CD4-positive, alpha-beta T cell (primary cell): ENCODE measurements around the gene DCUN1D3. TPM values are rescaled to one million over a fixed set of nuclear protein-coding genes. Genes with fewer than 3 reads are reported as not detected.

Source experiments
- ATAC-seq: fragments of 200-7000 bp; cut with Tn5 transposase; one replicate; pipeline ENCODE4 v1.10.0; 2022; ENCODE audit warnings: mild to moderate bottlenecking; ENCODE audit not compliant: poor library complexity
- CTCF ChIA-PET: fragments of 350-600 bp; sonication (Branson Sonifier 250); formaldehyde crosslinking; loops from one replicate; lab custom pipeline; 2021; ENCODE audit warnings: antibody characterized with exemption, inconsistent platforms; lab: Charles Lee
- POLR2A ChIA-PET: fragments of 350-600 bp; sonication (Branson Sonifier 250); formaldehyde crosslinking; loops from one replicate; lab custom pipeline; 2021; ENCODE audit warnings: antibody characterized with exemption, inconsistent platforms; lab: Charles Lee
- DNase-seq, 14 experiments: peaks; one replicate each; pipeline ENCODE4 v3.0.0-alpha.2; 2013 to 2020; ENCODE audit warnings: mixed read lengths in 2 of 14
- H3K27ac ChIP-seq, 2 donors: one replicate each; pipeline versions ENCODE4 v1.5.1 to v1.7.0; 2013; ENCODE audit warnings: low read length in 2 of 2, low read depth in 1 of 2, mild to moderate bottlenecking in 1 of 2
- H3K27me3 ChIP-seq, 2 experiments: 1 replicate in 1 of 2; 2 replicates in 1 of 2; pipeline versions ENCODE4 v1.6.1 to v1.7.0; 2013; ENCODE audit warnings: low read length in 2 of 2, control low read depth in 1 of 2, mild to moderate bottlenecking in 1 of 2, moderate library complexity in 1 of 2; ENCODE audit not compliant: insufficient read depth in 2 of 2, control insufficient read depth in 1 of 2
- H3K36me3 ChIP-seq: one replicate; pipeline ENCODE4 v1.6.1; 2013; ENCODE audit warnings: low read length, control low read depth; ENCODE audit not compliant: insufficient read depth
- H3K4me1 ChIP-seq: one replicate; pipeline ENCODE4 v1.6.1; 2013; ENCODE audit warnings: low read length, control low read depth; ENCODE audit not compliant: insufficient read depth
- H3K4me3 ChIP-seq: one replicate; pipeline ENCODE4 v1.5.1; 2013; ENCODE audit warnings: mild to moderate bottlenecking, low read length, moderate library complexity
- H3K9me3 ChIP-seq, 2 experiments: 1 replicate in 1 of 2; 2 replicates in 1 of 2; pipeline versions ENCODE4 v1.6.1 to v1.7.0; 2013; ENCODE audit warnings: low read length in 2 of 2, mild to moderate bottlenecking in 2 of 2, control low read depth in 1 of 2, moderate library complexity in 1 of 2; ENCODE audit not compliant: control insufficient read depth in 1 of 2, insufficient read depth in 1 of 2
- H3K27ac Mint-ChIP-seq: one replicate; pipeline ENCODE4 v1.8.0; 2020; ENCODE audit warnings: mixed read lengths
- H3K27me3 Mint-ChIP-seq: one replicate; pipeline ENCODE4 v1.8.0; 2021; ENCODE audit warnings: mixed read lengths
- H3K36me3 Mint-ChIP-seq: one replicate; pipeline ENCODE4 v1.8.0; 2021; ENCODE audit warnings: low read depth, mixed read lengths
- H3K4me1 Mint-ChIP-seq: one replicate; pipeline ENCODE4 v1.8.0; 2021; ENCODE audit warnings: low read depth, mixed read lengths
- H3K4me3 Mint-ChIP-seq: one replicate; pipeline ENCODE4 v1.8.0; 2020; ENCODE audit warnings: mild to moderate bottlenecking, mixed read lengths
- H3K9me3 Mint-ChIP-seq: one replicate; pipeline ENCODE4 v1.8.0; 2020; ENCODE audit warnings: mixed read lengths
- intact Hi-C, 2 experiments: fragments of 100-400 bp; cut with DNase I in 1 of 2; cut with micrococcal nuclease in 1 of 2; formaldehyde crosslinking; loops; one replicate each; pipeline versions ENCODE4 v1.15.1 to v1.9.0; 2023 to 2025; cut with DNase I, micrococcal nuclease
- total RNA-seq, 174 experiments: library from RNA in 2 of 174; stranded (reverse) in 2 of 174; gene quantifications; one replicate each; pipeline ENCODE4 v1.2.3 and lab custom pipeline; 2021 to 2026
- TF ChIP-seq, protein P1 (sequence below): fragments of 200-600 bp; IDR thresholded peaks from one replicate; pipeline ENCODE4 v1.8.0; 2022; ENCODE audit warnings: antibody characterized with exemption, mild to moderate bottlenecking

The DCUN1D3 gene
- total RNA-seq, 2 experiments from 2014 or later = 1.9 TPM

DNA sequence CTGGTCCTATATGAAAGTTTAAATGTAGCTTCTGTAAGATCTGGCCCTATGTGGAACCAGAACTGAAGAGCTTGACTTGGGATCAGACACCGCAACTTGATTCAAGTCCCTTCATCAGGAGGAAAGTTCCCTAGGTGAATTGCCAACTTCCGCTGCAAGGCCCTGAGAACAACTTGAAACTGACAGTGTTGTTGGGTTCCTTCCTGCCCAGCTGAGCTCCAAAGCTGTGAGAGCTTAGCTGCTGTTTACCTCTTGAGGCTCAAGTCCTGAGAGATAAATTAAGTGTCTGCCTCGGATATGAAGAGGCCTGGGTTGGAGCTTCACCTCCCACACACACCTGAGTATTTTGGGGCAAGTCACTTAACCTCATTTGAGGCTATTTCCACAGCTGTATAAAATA is 49.2 kb downstream of the DCUN1D3 start:
- Histone ChIP-seq H3K4me3 (no peak overlapping the region), H3K4me1 (peaks cover 3% of the 10 kb centered on the region), H3K36me3 (no peaks in the 10 kb centered on the region), H3K27ac (no peak overlapping the region), H3K9me3 (no peaks in the 10 kb centered on the region), H3K27me3 (no peaks in the 10 kb centered on the region)
- no peaks in the 10 kb centered on the region for H3K9me3 Mint-ChIP-seq
- intact Hi-C loops = loop anchor here (1.0 to 10.0 kb wide), 8 partner anchors 24 to 704 kb away; no protein-coding TSS in a partner anchor
- peaks cover 6% of the 10 kb centered on the region for H3K4me1 Mint-ChIP-seq
- ATAC-seq (no peak), DNase-seq (no peak)
- H3K4me3 Mint-ChIP-seq = no peak overlapping the region
- ChIA-PET POLR2A (interaction anchor here (0.7 to 1.2 kb wide), 2 partner anchors 20 to 23 kb away, joined by 4 read pairs; no protein-coding TSS in a partner anchor), CTCF (interaction anchor here (1.4 to 3.0 kb wide), 2 partner anchors 23 to 44 kb away, joined by 3 to 12 read pairs; partner anchors contain the start of genes ERI2 and REXO5)
- TF ChIP-seq, protein P1, sequence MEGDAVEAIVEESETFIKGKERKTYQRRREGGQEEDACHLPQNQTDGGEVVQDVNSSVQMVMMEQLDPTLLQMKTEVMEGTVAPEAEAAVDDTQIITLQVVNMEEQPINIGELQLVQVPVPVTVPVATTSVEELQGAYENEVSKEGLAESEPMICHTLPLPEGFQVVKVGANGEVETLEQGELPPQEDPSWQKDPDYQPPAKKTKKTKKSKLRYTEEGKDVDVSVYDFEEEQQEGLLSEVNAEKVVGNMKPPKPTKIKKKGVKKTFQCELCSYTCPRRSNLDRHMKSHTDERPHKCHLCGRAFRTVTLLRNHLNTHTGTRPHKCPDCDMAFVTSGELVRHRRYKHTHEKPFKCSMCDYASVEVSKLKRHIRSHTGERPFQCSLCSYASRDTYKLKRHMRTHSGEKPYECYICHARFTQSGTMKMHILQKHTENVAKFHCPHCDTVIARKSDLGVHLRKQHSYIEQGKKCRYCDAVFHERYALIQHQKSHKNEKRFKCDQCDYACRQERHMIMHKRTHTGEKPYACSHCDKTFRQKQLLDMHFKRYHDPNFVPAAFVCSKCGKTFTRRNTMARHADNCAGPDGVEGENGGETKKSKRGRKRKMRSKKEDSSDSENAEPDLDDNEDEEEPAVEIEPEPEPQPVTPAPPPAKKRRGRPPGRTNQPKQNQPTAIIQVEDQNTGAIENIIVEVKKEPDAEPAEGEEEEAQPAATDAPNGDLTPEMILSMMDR = no peak
- no peak overlapping the region for H3K27ac Mint-ChIP-seq
- H3K27me3 Mint-ChIP-seq = no peaks in the 10 kb centered on the region
- H3K36me3 Mint-ChIP-seq = peaks cover 7% of the 10 kb centered on the region

DNA sequence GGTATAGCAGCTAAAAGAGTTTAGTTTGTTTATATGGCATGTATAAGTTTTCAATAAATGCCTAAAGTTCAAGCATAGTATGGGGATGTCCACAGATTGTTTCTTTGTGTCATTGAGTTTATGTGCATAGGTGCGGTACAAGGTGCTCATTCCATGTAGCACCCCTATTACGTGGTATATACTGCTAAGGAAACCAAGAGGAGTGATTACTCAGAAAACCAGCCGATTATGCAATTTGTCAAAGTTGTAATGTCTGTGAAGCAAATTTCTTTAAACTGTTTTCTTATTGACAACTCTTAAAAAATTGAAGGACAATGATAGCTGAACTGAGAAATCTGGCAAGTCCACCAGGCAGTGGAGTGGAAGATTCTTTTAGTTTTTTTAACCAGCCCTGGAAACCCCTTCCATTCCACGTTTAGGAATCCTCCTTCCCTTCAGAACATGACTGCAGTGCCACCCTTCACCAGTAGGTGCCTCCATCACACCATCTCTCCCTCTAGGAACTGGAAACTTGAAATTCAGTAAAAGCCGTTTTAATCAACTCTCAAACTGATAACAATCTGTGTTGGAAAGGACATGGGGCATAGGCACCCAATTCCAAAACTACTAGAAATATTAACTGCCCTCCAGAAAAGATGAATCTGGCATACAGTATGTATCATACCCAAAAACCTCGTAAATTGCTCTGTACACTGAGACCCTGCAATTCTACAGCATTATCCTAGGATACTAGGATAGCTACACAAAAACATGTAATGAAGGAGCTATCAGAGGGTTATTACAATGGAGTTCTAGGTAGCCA is 50.4 kb downstream of the DCUN1D3 start:
- intact Hi-C loops = loop anchor here (1.0 to 10.0 kb wide), 10 partner anchors 25 to 705 kb away; no protein-coding TSS in a partner anchor
- Histone ChIP-seq H3K36me3 (no peaks in the 10 kb centered on the region), H3K4me1 (peaks cover 8% of the 10 kb centered on the region), H3K27ac (no peak overlapping the region), H3K27me3 (no peaks in the 10 kb centered on the region), H3K9me3 (no peaks in the 10 kb centered on the region), H3K4me3 (no peak overlapping the region)
- Mint-ChIP-seq H3K9me3 (no peaks in the 10 kb centered on the region), H3K4me1 (peaks cover 13% of the 10 kb centered on the region), H3K36me3 (no peaks in the 10 kb centered on the region), H3K27me3 (no peaks in the 10 kb centered on the region), H3K27ac (no peak overlapping the region), H3K4me3 (no peak overlapping the region)
- POLR2A ChIA-PET = interaction anchor here (1.2 kb wide), 1 partner anchor 21 kb away, joined by 4 read pairs; no protein-coding TSS in a partner anchor
- TF ChIP-seq, protein P1 = peak; percentile 99
- ATAC-seq (peak; percentile 57), DNase-seq (peak; percentile 35 to 78 (median 59))
- CTCF ChIA-PET = interaction anchor here (0.6 to 3.0 kb wide), 6 partner anchors 16 to 234 kb away, joined by 3 to 12 read pairs (median 4); partner anchors contain the start of genes ERI2 and REXO5

DNA sequence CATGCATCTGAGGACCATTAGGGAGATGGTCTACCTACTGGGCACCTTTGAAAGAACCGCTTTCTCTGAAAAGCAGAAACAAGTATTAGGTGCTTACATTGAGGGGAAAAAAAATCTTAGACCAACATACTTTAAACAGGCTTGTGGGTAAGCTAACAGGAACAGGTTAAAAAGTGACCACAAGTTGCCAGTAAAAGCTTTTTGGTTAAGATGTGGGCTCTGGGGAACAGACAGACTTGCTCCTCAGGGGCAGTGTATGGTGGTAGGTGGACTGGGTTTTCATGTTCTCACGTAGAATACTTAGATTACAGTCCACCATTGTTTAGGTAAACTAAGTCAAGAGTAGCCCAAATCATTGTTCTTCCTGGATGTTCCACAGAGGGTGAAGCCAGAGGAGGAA is 52.6 kb downstream of the DCUN1D3 start:
- H3K36me3 ChIP-seq = no peaks in the 10 kb centered on the region
- H3K27me3 Mint-ChIP-seq = no peaks in the 10 kb centered on the region
- TF ChIP-seq, protein P1 = no peak
- H3K4me1 Mint-ChIP-seq = peaks cover 29% of the 10 kb centered on the region
- H3K4me1 ChIP-seq = peaks cover 19% of the 10 kb centered on the region
- no peaks in the 10 kb centered on the region for H3K27me3 ChIP-seq
- DNase-seq (no peak), ATAC-seq (no peak)
- POLR2A ChIA-PET = no interaction called here
- H3K9me3 ChIP-seq = no peaks in the 10 kb centered on the region
- H3K4me3 Mint-ChIP-seq = no peak overlapping the region
- H3K4me3 ChIP-seq = no peak overlapping the region
- no peaks in the 10 kb centered on the region for H3K36me3 Mint-ChIP-seq
- no peak overlapping the region for H3K27ac Mint-ChIP-seq
- intact Hi-C loops = loop anchor here in 1 of 2 experiments (5.0 kb wide), 1 partner anchor 450 kb away; no protein-coding TSS in a partner anchor
- H3K27ac ChIP-seq = no peak overlapping the region
- CTCF ChIA-PET = interaction anchor here (0.7 kb wide), 1 partner anchor 405 kb away, joined by 3 read pairs; no protein-coding TSS in a partner anchor
- no peaks in the 10 kb centered on the region for H3K9me3 Mint-ChIP-seq
